GM06990 (cell line): ENCODE results near the gene ACOD1.
"Not testable (repeated sequence)": the region's sequence is repeated elsewhere in the genome, so short reads cannot be mapped to it uniquely, and the experiment has no call there.

Experiments used
- DNase-seq: peaks from one replicate; pipeline ENCODE4 v3.0.0-alpha.2; 2011; ENCODE audit not compliant: insufficient read length; ENCODE audit errors: extremely low read depth
- H3K27me3 ChIP-seq: replicated peaks from 2 replicates; pipeline ENCODE4 v1.6.0; 2011; ENCODE audit warnings: low read length; ENCODE audit not compliant: control insufficient read depth, insufficient read depth
- H3K36me3 ChIP-seq: 2 replicates; pipeline ENCODE4 v1.5.1; 2011; ENCODE audit warnings: low read length; ENCODE audit not compliant: control insufficient read depth, insufficient read depth
- H3K4me3 ChIP-seq: replicated peaks from 2 replicates; pipeline ENCODE4 v1.5.1; 2011; ENCODE audit warnings: low read depth, mild to moderate bottlenecking, control low read depth, low read length
- TF ChIP-seq, protein P1 (sequence below): IDR thresholded peaks from 2 replicates; pipeline ENCODE4 v1.5.1; 2011; ENCODE audit warnings: low read length, control low read depth, mild to moderate bottlenecking, inconsistent platforms; ENCODE audit not compliant: insufficient read depth, poor library complexity, severe bottlenecking

ACOD1 gene

DNA sequence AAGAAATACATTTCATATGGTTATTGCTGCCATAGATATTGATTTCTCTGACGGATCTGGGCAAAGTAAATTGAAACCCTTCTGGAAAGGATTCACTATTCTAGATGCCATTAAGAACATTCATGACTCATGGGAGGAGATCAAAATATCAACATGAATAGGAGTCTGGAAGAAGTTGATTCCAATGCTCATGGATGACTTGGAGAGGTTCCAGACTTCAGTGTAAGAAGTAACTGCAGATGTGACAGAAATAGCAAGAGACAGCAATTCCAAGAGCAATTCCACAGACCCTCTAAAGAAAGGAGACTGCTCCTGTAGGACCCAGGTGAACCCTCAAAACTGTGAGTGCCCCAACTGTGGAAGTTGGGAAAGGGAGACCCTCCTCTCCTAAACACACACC is 31.2 kb upstream of the ACOD1 start:
- TF ChIP-seq, protein P1, sequence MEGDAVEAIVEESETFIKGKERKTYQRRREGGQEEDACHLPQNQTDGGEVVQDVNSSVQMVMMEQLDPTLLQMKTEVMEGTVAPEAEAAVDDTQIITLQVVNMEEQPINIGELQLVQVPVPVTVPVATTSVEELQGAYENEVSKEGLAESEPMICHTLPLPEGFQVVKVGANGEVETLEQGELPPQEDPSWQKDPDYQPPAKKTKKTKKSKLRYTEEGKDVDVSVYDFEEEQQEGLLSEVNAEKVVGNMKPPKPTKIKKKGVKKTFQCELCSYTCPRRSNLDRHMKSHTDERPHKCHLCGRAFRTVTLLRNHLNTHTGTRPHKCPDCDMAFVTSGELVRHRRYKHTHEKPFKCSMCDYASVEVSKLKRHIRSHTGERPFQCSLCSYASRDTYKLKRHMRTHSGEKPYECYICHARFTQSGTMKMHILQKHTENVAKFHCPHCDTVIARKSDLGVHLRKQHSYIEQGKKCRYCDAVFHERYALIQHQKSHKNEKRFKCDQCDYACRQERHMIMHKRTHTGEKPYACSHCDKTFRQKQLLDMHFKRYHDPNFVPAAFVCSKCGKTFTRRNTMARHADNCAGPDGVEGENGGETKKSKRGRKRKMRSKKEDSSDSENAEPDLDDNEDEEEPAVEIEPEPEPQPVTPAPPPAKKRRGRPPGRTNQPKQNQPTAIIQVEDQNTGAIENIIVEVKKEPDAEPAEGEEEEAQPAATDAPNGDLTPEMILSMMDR, result no peak
- no peak for DNase-seq
- Histone ChIP-seq H3K4me3 (no peak overlapping the region), H3K27me3 (no peaks in the 10 kb centered on the region), H3K36me3 (no peaks in the 10 kb centered on the region)

DNA sequence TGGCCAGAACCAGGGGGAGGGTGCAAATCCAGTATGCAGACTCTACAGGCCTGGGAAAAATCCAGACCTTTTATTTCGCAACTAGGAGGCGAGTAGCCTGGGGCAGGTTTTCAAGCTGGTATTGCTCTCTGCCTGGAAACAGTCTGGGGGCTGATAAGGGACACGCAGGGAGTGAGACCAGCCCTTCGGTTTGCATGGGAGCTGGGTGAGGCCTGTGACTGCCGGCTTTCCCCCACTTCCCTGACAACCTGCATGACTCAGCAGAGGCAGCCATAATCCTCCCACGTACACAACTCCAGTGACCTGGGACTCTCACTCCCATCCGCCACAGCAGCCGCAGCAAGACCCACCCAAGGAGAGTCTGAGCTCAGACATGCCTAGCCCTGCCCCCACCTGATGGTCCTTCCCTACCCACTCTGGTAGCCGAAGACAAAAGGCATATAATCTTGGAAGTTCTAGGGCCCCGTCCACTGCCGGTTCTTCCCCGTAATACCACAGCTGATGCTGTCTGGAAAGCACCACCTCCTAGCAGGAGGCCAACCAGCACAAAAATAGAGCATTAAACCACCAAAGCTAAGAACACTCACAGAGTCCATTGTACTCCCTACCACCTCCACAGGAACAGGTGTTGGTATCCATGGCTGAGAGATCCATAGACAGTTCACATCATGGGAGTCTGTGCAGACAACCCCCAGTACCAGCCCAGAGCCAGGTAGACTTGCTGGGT is 30.4 kb upstream of the ACOD1 start:
- not testable (repeated sequence) for H3K4me3 ChIP-seq, DNase-seq, H3K36me3 ChIP-seq, H3K27me3 ChIP-seq

- no peaks in the 10 kb centered on the region for H3K27me3 ChIP-seq
- TF ChIP-seq, protein P1, result no peak
- no peak for DNase-seq
Measured at GRCh38 chr13:76921516-76921915, 26.8 kb upstream of the ACOD1 start.

DNA sequence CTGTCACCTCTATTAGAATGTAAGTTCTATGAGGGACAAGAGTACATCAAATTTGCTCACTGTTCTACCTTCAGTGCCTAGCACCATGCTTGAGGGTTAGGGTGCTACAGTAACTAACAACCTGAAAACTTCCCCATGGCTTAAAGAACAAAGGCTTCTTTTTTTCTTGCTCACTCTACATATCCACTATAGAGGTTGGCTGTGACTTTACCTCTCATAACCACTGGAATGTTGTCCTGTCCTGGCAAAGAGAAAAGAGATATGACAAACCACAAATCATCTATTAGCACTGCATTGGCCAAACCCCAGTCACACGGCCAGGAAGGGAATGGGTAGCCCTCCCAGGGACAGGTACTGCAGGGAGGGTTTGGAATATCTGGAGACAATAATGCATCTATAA is 23.2 kb upstream of the ACOD1 start:
- no peak overlapping the region for H3K4me3 ChIP-seq
- H3K36me3 ChIP-seq, result no peaks in the 10 kb centered on the region
- no peak for DNase-seq
- TF ChIP-seq, protein P1, result no peak
- no peaks in the 10 kb centered on the region for H3K27me3 ChIP-seq

More at GRCh38 chr13:76921516-76921915, 26.8 kb upstream of the ACOD1 start:
- Histone ChIP-seq H3K4me3 (no peak overlapping the region), H3K36me3 (no peaks in the 10 kb centered on the region)

DNA sequence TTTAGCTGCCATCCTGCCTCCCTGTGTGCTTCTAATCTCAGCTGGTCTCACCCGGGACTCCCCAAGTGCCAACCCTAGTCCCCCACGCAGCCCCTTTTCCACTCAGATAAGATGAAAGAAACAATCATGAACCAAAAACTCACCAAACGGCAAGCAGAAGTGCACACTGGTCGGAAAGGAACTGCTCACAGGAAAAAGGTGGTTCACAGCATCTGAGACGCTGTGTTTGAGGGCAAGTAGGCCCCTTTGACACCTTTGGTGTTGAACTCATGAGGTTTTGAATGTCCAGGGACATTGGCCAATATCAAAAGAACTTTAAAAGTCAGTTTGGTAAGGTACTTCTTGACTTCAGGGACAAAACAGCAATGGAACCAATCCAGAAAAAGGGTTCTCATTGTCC is 20.4 kb upstream of the ACOD1 start:
- Histone ChIP-seq H3K36me3 (no peaks in the 10 kb centered on the region), H3K27me3 (no peaks in the 10 kb centered on the region), H3K4me3 (no peak overlapping the region)
- no peak for DNase-seq
- TF ChIP-seq, protein P1, result no peak

DNA sequence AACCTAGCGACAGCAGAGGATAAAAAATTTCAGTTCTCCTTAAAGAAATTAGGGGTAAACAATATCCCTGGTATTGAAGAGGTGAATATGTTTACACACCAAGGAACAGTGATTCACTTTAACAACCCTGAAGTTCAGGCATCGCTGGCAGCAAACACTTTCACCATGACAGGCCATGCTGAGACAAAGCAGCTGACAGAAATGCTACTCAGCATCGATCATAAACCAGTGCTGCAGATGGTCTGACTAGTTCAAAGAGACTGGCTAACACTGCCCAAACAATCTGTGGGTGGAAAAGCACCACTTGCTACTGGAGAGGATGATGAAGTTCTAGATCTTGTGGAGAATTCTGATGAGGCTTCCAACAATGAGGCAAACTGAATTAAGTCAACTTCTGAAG is 19.9 kb upstream of the ACOD1 start:
- H3K4me3 ChIP-seq, result no peak overlapping the region
- no peaks in the 10 kb centered on the region for H3K27me3 ChIP-seq
- TF ChIP-seq, protein P1, result no peak
- H3K36me3 ChIP-seq, result no peaks in the 10 kb centered on the region
- DNase-seq, result no peak
